Body of pancreas (tissue), 4 donors: ENCODE measurements around the gene ENOSF1. TPM values are rescaled to one million over a fixed set of nuclear protein-coding genes. Genes with fewer than 3 reads are reported as not detected.
A peak's percentile ranks its signal among the peaks of the same experiment; 100 is the strongest.

ENCODE experiments used
- ATAC-seq: fragments of 150-250 bp; one replicate; pipeline ENCODE4 v1.9.1; 2016
- DNase-seq, 4 donors: peaks; one replicate each; pipeline ENCODE4 v3.0.0-alpha.2; 2019
- H3K27ac ChIP-seq, 4 donors: fragments of 200-600 bp; sonication (generic); 1 replicate in 3 of 4; 2 replicates in 1 of 4; pipeline versions ENCODE4 v1.5.1 to v1.6.1; 2016 to 2019; ENCODE audit warnings: mild to moderate bottlenecking in 1 of 4, mixed read lengths in 1 of 4, moderate library complexity in 1 of 4
- H3K27me3 ChIP-seq, 2 donors: fragments of 200-600 bp; sonication (generic); one replicate each; pipeline ENCODE4 v1.6.0; 2016; ENCODE audit warnings: mild to moderate bottlenecking in 1 of 2
- H3K36me3 ChIP-seq, 2 donors: fragments of 200-600 bp; sonication (generic); replicated peaks in 1 of 2; 2 replicates each; pipeline ENCODE4 v1.5.1; 2016; ENCODE audit warnings: low read depth in 2 of 2; ENCODE audit not compliant: insufficient read depth in 1 of 2
- H3K4me1 ChIP-seq: fragments of 200-600 bp; sonication (generic); one replicate; pipeline ENCODE4 v1.6.0; 2016
- H3K4me3 ChIP-seq, 2 donors: fragments of 200-600 bp; sonication (generic); 1 replicate in 1 of 2; 2 replicates in 1 of 2; pipeline ENCODE4 v1.5.1; 2016 to 2019
- H3K9me3 ChIP-seq, 3 donors: fragments of 200-600 bp; sonication (generic); 1 replicate in 2 of 3; 2 replicates in 1 of 3; pipeline ENCODE4 v1.5.1; 2016
- POLR2A ChIP-seq, 3 donors: fragments of 450-650 bp; IDR thresholded peaks; one replicate each; pipeline ENCODE4 v1.6.1; 2016; ENCODE audit warnings: antibody characterized with exemption in 3 of 3, mild to moderate bottlenecking in 2 of 3
- WGBS, 2 donors: methylation state at CpG; one replicate each; pipeline ENCODE4 v1.1.5; 2017; 5-methylcytosine and 5-hydroxymethylcytosine counted together
- intact Hi-C: fragments of 100-400 bp; cut with DNase I; formaldehyde crosslinking; loops from one replicate; pipeline ENCODE4 v1.15.1; 2023
- total RNA-seq, 2 donors: library from RNA; depleted of rRNA; stranded (reverse); fragments of >200 nt; gene quantifications; one replicate each; pipeline ENCODE4 v1.1.0, GENCODE V29; 2016
- TF ChIP-seq, protein P1 (sequence below), 7 experiments: fragments of 450-650 bp in 4 of 7; fragments of 200-600 bp in 3 of 7; sonication (generic) in 3 of 7; IDR thresholded peaks; one replicate each; pipeline ENCODE4 v1.5.1; 2016 to 2019; ENCODE audit warnings: antibody characterized with exemption in 7 of 7

The ENOSF1 gene
- total RNA-seq, 2 donors from 2014 or later = 59.7 to 62.3 TPM

DNA sequence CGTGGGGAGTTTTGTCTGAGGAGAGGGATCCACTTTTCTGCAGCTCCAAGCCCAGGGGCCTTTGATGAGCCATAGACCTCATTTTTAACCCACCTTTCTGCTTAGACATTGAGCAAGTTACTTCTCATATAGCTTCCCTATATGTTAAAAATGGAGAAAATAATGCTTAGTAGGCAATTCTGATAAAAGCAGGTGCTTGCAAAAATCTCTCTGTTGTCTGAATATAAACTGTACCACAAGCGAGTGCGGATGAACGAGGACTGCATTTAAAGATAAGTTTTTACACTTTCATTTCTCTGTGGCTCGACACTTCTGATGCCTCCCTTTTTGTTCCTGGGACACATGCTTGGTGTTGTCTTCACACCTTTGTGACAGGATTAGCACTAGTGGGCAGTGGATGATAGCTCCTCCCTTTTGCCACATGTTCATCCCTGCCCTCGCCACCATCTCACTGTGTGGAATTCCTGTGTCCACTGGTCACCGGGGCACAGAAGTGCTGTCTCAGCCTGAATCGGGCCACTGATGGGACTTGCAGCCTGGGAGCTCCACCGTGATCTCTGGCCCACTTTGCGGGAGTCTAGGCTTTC is 53.4 kb downstream of the ENOSF1 start:
- no peaks in the 10 kb centered on the region for H3K9me3 ChIP-seq
- intact Hi-C loops = no loop called here
- H3K27me3 ChIP-seq = no peaks in the 10 kb centered on the region
- H3K4me1 ChIP-seq = peaks cover 17% of the 10 kb centered on the region
- H3K4me3 ChIP-seq = no peak overlapping the region
- TF ChIP-seq, protein P1, sequence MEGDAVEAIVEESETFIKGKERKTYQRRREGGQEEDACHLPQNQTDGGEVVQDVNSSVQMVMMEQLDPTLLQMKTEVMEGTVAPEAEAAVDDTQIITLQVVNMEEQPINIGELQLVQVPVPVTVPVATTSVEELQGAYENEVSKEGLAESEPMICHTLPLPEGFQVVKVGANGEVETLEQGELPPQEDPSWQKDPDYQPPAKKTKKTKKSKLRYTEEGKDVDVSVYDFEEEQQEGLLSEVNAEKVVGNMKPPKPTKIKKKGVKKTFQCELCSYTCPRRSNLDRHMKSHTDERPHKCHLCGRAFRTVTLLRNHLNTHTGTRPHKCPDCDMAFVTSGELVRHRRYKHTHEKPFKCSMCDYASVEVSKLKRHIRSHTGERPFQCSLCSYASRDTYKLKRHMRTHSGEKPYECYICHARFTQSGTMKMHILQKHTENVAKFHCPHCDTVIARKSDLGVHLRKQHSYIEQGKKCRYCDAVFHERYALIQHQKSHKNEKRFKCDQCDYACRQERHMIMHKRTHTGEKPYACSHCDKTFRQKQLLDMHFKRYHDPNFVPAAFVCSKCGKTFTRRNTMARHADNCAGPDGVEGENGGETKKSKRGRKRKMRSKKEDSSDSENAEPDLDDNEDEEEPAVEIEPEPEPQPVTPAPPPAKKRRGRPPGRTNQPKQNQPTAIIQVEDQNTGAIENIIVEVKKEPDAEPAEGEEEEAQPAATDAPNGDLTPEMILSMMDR (IDR thresholded peaks at IDR 0.05) = no peak
- TF ChIP-seq POLR2A (IDR thresholded peaks at IDR 0.05) = no peak
- no peak overlapping the region for H3K27ac ChIP-seq
- DNase-seq (no peak), ATAC-seq (no peak)
- 76 to 77% methylated on average over 9 to 10 of the region's 10 CpGs for WGBS, 2 donors
- H3K36me3 ChIP-seq = no peaks in the 10 kb centered on the region

DNA sequence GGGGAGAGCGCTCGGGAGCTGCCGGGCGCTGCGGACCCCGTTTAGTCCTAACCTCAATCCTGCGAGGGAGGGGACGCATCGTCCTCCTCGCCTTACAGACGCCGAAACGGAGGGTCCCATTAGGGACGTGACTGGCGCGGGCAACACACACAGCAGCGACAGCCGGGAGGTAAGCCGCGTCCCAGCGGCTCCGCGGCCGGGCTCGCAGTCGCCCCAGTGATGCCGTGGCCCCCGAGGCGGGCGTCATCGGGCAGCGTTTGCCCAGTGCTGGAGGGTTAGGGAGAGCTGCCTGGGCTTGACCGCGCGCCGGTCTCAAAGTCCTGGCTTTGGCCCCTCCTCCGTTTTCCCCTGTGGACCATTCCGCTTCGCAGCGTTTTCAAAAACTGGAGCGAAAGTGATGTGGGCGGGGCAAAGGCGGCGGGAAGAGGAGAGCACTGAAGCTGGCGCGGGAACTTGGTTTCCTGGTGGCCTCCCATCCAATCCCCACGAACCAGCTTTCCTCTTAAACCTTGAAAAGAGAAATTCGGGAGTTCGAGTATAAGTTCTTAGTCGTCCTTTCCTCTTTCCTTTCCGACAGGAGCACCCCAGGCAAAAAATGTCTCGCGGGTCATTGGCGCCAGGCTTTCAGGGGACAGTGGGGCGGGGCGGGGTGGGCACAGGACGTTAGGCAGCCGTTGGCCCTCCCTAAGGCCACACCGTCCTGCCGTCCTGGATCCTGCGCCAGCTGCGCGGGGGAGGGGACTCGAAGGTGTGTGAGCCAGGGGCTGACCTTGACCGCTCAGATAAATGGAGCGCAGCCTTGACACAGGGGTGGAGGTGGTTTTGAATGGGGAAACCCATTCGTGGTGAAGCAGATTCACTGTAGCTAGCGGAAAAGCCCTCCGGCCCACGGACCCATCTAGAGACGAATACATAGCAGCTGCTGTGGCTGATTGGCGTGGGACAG is 54.2 kb downstream of the ENOSF1 start:
- ATAC-seq = peak; percentile 87
- DNase-seq = peak; percentile 80 to 88 (median 84)
- Histone ChIP-seq H3K4me1 (peaks cover 17% of the 10 kb centered on the region), H3K27me3 (no peaks in the 10 kb centered on the region), H3K9me3 (no peaks in the 10 kb centered on the region), H3K36me3 (no peaks in the 10 kb centered on the region), H3K4me3 (peak overlapping the region; percentile 51 to 66), H3K27ac (peak overlapping the region; percentile 29 to 46 (median 38))
- peak in 2 of 3 donors; percentile 37 to 48 for TF ChIP-seq POLR2A (IDR thresholded peaks at IDR 0.05)
- TF ChIP-seq, protein P1 (IDR thresholded peaks at IDR 0.05) = no peak
- WGBS, 2 donors = 3 to 5% methylated on average over 40 to 69 of the region's 72 CpGs
- intact Hi-C loops = no loop called here

DNA sequence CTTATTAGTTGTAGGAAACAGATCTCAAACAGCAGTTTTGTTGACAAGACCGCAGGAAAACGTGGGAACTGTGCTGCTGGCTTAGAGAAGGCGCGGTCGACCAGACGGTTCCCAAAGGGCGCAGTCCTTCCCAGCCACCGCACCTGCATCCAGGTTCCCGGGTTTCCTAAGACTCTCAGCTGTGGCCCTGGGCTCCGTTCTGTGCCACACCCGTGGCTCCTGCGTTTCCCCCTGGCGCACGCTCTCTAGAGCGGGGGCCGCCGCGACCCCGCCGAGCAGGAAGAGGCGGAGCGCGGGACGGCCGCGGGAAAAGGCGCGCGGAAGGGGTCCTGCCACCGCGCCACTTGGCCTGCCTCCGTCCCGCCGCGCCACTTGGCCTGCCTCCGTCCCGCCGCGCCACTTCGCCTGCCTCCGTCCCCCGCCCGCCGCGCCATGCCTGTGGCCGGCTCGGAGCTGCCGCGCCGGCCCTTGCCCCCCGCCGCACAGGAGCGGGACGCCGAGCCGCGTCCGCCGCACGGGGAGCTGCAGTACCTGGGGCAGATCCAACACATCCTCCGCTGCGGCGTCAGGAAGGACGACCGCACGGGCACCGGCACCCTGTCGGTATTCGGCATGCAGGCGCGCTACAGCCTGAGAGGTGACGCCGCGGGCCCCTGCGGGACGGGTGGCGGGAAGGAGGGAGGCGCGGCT is 55.0 kb downstream of the ENOSF1 start, which contains the start of gene TYMS:
Gene TYMS, plus strand, starts transcription at position 343 of the 690 bp plus-strand sequence. Its CDS starts 90 bp downstream, at position 433.
- peak in 1 of 3 donors; percentile 1 for TF ChIP-seq POLR2A (IDR thresholded peaks at IDR 0.05)
- TF ChIP-seq, protein P1 (IDR thresholded peaks at IDR 0.05) = peak in 1 of 7 experiments; percentile 23
- peak within 1 kb of the TSS; percentile 51 to 66 for H3K4me3 ChIP-seq
- no peaks in the 10 kb centered on the region for H3K27me3 ChIP-seq
- ATAC-seq (peak; percentile 64), DNase-seq (peak; percentile 40 to 60 (median 48))
- intact Hi-C loops = no loop called here
- H3K27ac ChIP-seq = peak within 1 kb of the TSS; percentile 29 to 46 (median 38)
- whole genome bisulfite sequencing, 2 donors = 0 to 1% methylated on average over 5 to 36 of the region's 79 CpGs
- no peaks in the 10 kb centered on the region for H3K9me3 ChIP-seq
- no peaks in the 10 kb centered on the region for H3K36me3 ChIP-seq
- peaks cover 17% of the 10 kb centered on the region for H3K4me1 ChIP-seq

DNA sequence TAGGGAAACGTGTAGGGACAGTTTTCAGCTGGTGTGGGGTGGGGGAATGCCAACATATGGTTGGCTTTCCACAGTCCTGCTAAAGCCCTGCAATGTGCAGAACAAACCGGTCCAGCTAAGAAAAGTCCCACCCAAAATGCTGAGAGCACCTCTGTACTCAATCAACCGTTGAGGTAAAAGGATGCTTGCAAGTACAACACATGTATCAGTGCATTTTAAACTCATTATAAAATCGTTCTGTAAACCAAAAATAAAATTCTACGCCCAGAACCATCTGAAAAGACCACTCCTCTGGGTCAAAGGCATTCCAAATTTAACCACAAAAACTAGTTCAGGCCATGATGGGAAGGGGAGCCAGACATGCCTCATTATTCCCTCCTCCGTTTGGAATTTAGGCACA is 57.0 kb downstream of the ENOSF1 start:
- Histone ChIP-seq H3K27me3 (no peaks in the 10 kb centered on the region), H3K27ac (no peak overlapping the region), H3K4me1 (peaks cover 17% of the 10 kb centered on the region), H3K4me3 (no peak overlapping the region), H3K36me3 (no peaks in the 10 kb centered on the region), H3K9me3 (no peaks in the 10 kb centered on the region)
- intact Hi-C loops = no loop called here
- ATAC-seq (no peak), DNase-seq (no peak)
- no peak for TF ChIP-seq POLR2A (IDR thresholded peaks at IDR 0.05)
- TF ChIP-seq, protein P1 (IDR thresholded peaks at IDR 0.05) = no peak
- WGBS, 2 donors = 75 to 81% methylated on average over 6 of the region's 6 CpGs
